ENCODE measurements around the gene SLC5A2.
"Not testable (repeated sequence)": the region's sequence is repeated elsewhere in the genome, so short reads cannot be mapped to it uniquely, and the experiment has no call there.

SLC5A2 gene

GRCh38 chr16:31484048-31484447, 1.1 kb downstream of the SLC5A2 start:
- H3K4me3 ChIP-seq (ENCODE audit: low read length); H3K9me3 ChIP-seq (ENCODE audit: control insufficient read depth, low read depth, low read length); H3K36me3 ChIP-seq (ENCODE audit: control insufficient read depth, low read depth, low read length); H3K9ac ChIP-seq (ENCODE audit: low read length); H3K27ac ChIP-seq (ENCODE audit: low read length); H3K4me1 ChIP-seq (ENCODE audit: control insufficient read depth, low read depth, low read length): not testable (repeated sequence)
- H3K27me3 ChIP-seq (ENCODE audit: control insufficient read depth, insufficient read depth, low read length): peaks cover 51% of the 10 kb centered on the region

DNA sequence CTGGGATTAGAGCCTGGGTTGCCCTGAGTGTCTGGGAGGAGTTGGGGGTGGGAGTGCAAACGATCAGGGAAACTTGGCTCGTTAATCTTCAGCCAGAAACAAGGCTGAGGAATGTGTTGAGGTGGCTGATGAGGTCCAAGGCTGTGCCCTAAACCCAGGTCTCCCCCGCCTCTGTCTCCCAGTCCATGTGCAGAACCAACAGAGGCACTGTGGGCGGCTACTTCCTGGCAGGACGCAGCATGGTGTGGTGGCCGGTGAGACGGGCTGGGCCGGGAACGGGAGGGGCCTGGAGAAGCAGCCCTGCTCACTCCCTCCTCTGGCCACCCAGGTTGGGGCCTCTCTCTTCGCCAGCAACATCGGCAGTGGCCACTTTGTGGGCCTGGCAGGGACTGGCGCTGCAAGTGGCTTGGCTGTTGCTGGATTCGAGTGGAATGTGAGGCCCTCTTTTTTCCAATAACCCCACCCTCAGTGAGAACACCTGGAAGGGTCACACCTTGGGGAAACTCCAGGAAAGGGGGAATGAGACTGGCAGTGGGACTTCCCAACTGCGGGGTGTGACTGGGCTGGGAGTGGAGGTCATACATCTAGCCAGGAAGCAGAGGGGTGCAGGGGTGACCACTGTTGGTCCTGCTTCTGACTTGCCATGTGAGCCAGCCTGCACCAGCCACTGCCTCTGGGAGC, 1.7 kb downstream of the SLC5A2 start:
- no peak overlapping the region for H3K27ac ChIP-seq (ENCODE audit: low read length)
- peaks cover 51% of the 10 kb centered on the region for H3K27me3 ChIP-seq (ENCODE audit: control insufficient read depth, insufficient read depth, low read length)
- no peak overlapping the region for H3K4me3 ChIP-seq (ENCODE audit: low read length)
- no peak overlapping the region for H3K9ac ChIP-seq (ENCODE audit: low read length)
- peaks cover 7% of the 10 kb centered on the region for H3K4me1 ChIP-seq (ENCODE audit: control insufficient read depth, low read depth, low read length)
- no peaks in the 10 kb centered on the region for H3K9me3 ChIP-seq (ENCODE audit: control insufficient read depth, low read depth, low read length)
- H3K36me3 ChIP-seq (ENCODE audit: control insufficient read depth, low read depth, low read length): no peaks in the 10 kb centered on the region

DNA sequence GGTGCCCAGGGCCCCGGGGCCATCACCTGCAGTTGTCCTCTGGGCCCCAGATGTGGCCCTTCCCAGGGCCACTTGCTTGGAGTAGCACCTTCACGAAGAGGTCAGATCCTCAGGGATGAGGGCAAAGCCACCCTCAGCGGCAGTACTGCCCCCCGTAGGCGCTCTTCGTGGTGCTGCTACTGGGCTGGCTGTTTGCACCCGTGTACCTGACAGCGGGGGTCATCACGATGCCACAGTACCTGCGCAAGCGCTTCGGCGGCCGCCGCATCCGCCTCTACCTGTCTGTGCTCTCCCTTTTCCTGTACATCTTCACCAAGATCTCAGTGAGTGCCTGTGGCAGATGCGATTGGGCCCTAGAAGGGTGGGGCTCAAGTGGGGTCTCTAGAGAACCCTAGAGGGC, 2.6 kb downstream of the SLC5A2 start:
- Histone ChIP-seq H3K36me3 (ENCODE audit: control insufficient read depth, low read depth, low read length) (peaks cover under 1% of the 10 kb centered on the region), H3K9ac (ENCODE audit: low read length) (no peak overlapping the region), H3K9me3 (ENCODE audit: control insufficient read depth, low read depth, low read length) (no peaks in the 10 kb centered on the region), H3K4me1 (ENCODE audit: control insufficient read depth, low read depth, low read length) (peaks cover 7% of the 10 kb centered on the region), H3K27ac (ENCODE audit: low read length) (no peak overlapping the region), H3K4me3 (ENCODE audit: low read length) (no peak overlapping the region), H3K27me3 (ENCODE audit: control insufficient read depth, insufficient read depth, low read length) (peaks cover 56% of the 10 kb centered on the region)

- no peak overlapping the region for H3K9ac ChIP-seq (ENCODE audit: low read length)
- H3K36me3 ChIP-seq (ENCODE audit: control insufficient read depth, low read depth, low read length): peaks cover 3% of the 10 kb centered on the region
- no peak overlapping the region for H3K27ac ChIP-seq (ENCODE audit: low read length)
- H3K4me3 ChIP-seq (ENCODE audit: low read length): no peak overlapping the region
- H3K9me3 ChIP-seq (ENCODE audit: control insufficient read depth, low read depth, low read length): no peaks in the 10 kb centered on the region
- peaks cover 7% of the 10 kb centered on the region for H3K4me1 ChIP-seq (ENCODE audit: control insufficient read depth, low read depth, low read length)
- peaks cover 56% of the 10 kb centered on the region for H3K27me3 ChIP-seq (ENCODE audit: control insufficient read depth, insufficient read depth, low read length)
These were observed 3.1 kb downstream of the SLC5A2 start for GRCh38 chr16:31486045-31486444.

GRCh38 chr16:31487071-31487719, 4.3 kb downstream of the SLC5A2 start:
- no peaks in the 10 kb centered on the region for H3K9me3 ChIP-seq (ENCODE audit: control insufficient read depth, low read depth, low read length)
- H3K36me3 ChIP-seq (ENCODE audit: control insufficient read depth, low read depth, low read length): peaks cover 6% of the 10 kb centered on the region
- H3K27me3 ChIP-seq (ENCODE audit: control insufficient read depth, insufficient read depth, low read length): peaks cover 56% of the 10 kb centered on the region
- no peak overlapping the region for H3K27ac ChIP-seq (ENCODE audit: low read length)
- peak overlapping the region; percentile 73 for H3K4me3 ChIP-seq (ENCODE audit: low read length)
- H3K9ac ChIP-seq (ENCODE audit: low read length): no peak overlapping the region
- H3K4me1 ChIP-seq (ENCODE audit: control insufficient read depth, low read depth, low read length): peaks cover 7% of the 10 kb centered on the region

GRCh38 chr16:31487720-31488467, 5.0 kb downstream of the SLC5A2 start:
- Histone ChIP-seq H3K27me3 (ENCODE audit: control insufficient read depth, insufficient read depth, low read length) (peaks cover 56% of the 10 kb centered on the region), H3K9me3 (ENCODE audit: control insufficient read depth, low read depth, low read length) (no peaks in the 10 kb centered on the region), H3K27ac (ENCODE audit: low read length) (no peak overlapping the region), H3K4me1 (ENCODE audit: control insufficient read depth, low read depth, low read length) (peaks cover 7% of the 10 kb centered on the region), H3K36me3 (ENCODE audit: control insufficient read depth, low read depth, low read length) (peaks cover 11% of the 10 kb centered on the region), H3K4me3 (ENCODE audit: low read length) (peak overlapping the region; percentile 73), H3K9ac (ENCODE audit: low read length) (no peak overlapping the region)

DNA sequence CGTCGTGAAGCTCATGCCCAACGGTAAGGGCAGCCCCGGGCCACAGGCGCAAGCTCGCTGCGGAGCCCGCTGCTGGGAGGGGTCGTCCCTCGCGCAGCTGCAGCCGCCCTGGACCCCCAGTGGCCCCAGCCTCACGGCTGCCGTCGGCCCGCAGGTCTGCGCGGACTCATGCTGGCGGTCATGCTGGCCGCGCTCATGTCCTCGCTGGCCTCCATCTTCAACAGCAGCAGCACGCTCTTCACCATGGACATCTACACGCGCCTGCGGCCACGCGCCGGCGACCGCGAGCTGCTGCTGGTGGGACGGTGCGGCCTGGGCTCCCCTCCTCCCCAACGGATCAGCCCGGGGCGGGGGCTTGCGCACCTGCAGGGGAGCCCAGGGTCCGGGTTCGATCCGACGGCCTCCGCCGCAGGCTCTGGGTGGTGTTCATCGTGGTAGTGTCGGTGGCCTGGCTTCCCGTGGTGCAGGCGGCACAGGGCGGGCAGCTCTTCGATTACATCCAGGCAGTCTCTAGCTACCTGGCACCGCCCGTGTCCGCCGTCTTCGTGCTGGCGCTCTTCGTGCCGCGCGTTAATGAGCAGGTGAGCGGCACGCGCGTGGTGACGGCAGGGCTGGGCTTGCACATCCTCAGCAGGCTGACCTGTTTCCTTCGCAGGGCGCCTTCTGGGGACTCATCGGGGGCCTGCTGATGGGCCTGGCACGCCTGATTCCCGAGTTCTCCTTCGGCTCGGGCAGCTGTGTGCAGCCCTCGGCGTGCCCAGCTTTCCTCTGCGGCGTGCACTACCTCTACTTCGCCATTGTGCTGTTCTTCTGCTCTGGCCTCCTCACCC, 5.8 kb downstream of the SLC5A2 start:
- Histone ChIP-seq H3K9ac (ENCODE audit: low read length) (no peak overlapping the region), H3K4me1 (ENCODE audit: control insufficient read depth, low read depth, low read length) (peaks cover 7% of the 10 kb centered on the region), H3K9me3 (ENCODE audit: control insufficient read depth, low read depth, low read length) (no peaks in the 10 kb centered on the region), H3K27me3 (ENCODE audit: control insufficient read depth, insufficient read depth, low read length) (peaks cover 56% of the 10 kb centered on the region), H3K4me3 (ENCODE audit: low read length) (peak overlapping the region; percentile 73), H3K36me3 (ENCODE audit: control insufficient read depth, low read depth, low read length) (peaks cover 17% of the 10 kb centered on the region), H3K27ac (ENCODE audit: low read length) (no peak overlapping the region)

GRCh38 chr16:31489298-31489564, 6.3 kb downstream of the SLC5A2 start:
- peaks cover 19% of the 10 kb centered on the region for H3K36me3 ChIP-seq (ENCODE audit: control insufficient read depth, low read depth, low read length)
- no peaks in the 10 kb centered on the region for H3K9me3 ChIP-seq (ENCODE audit: control insufficient read depth, low read depth, low read length)
- peaks cover 56% of the 10 kb centered on the region for H3K27me3 ChIP-seq (ENCODE audit: control insufficient read depth, insufficient read depth, low read length)
- peaks cover 7% of the 10 kb centered on the region for H3K4me1 ChIP-seq (ENCODE audit: control insufficient read depth, low read depth, low read length)
- no peak overlapping the region for H3K9ac ChIP-seq (ENCODE audit: low read length)
- H3K27ac ChIP-seq (ENCODE audit: low read length): no peak overlapping the region
- no peak overlapping the region for H3K4me3 ChIP-seq (ENCODE audit: low read length)

DNA sequence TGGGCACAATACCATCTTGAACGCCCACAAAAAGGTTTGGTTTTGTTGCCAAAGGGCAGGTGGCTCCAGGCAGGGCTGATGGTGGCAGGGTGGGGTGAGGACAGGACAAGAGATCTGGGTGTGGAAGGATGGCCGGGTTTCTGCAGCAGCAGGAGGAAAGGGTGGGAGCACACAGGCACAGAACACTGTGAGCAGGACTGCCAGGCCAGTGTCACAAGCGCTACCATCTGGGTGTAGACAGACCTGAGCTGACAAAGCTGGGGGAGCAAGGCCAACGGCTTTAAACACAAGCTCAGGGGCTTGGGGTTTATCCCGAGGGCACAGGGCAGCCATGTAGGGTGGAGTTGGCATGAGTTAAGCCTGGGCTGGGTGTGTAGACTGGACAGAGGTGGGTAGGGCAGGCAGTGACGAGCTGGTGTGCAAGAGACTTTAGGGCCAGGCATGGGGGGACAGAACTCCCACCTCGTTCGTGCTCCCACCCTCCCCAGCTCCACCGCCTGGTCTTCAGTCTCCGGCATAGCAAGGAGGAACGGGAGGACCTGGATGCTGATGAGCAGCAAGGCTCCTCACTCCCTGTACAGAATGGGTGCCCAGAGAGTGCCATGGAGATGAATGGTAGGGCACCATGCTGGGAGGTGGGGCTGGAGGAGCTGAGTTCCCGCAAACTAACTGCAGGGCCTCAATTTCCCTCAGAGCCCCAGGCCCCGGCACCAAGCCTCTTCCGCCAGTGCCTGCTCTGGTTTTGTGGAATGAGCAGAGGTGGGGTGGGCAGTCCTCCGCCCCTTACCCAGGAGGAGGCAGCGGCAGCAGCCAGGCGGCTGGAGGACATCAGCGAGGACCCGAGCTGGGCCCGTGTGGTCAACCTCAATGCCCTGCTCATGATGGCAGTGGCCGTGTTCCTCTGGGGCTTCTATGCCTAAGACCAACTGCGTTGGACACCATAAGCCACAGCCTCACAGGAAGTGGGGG, 7.0 kb downstream of the SLC5A2 start:
- no peak overlapping the region for H3K9ac ChIP-seq (ENCODE audit: low read length)
- no peak overlapping the region for H3K27ac ChIP-seq (ENCODE audit: low read length)
- H3K27me3 ChIP-seq (ENCODE audit: control insufficient read depth, insufficient read depth, low read length): peaks cover 52% of the 10 kb centered on the region

GRCh38 chr16:31491778-31492418, 9.0 kb downstream of the SLC5A2 start:
- Histone ChIP-seq H3K4me3 (ENCODE audit: low read length) (no peak overlapping the region), H3K36me3 (ENCODE audit: control insufficient read depth, low read depth, low read length) (peaks cover 19% of the 10 kb centered on the region), H3K9ac (ENCODE audit: low read length) (no peak overlapping the region), H3K27me3 (ENCODE audit: control insufficient read depth, insufficient read depth, low read length) (peaks cover 32% of the 10 kb centered on the region), H3K9me3 (ENCODE audit: control insufficient read depth, low read depth, low read length) (no peaks in the 10 kb centered on the region), H3K4me1 (ENCODE audit: control insufficient read depth, low read depth, low read length) (no peaks in the 10 kb centered on the region), H3K27ac (ENCODE audit: low read length) (no peak overlapping the region)

More for the DNA sequence above, 7.0 kb downstream of the SLC5A2 start:
- Histone ChIP-seq H3K36me3 (ENCODE audit: control insufficient read depth, low read depth, low read length) (peaks cover 19% of the 10 kb centered on the region), H3K4me1 (ENCODE audit: control insufficient read depth, low read depth, low read length) (peaks cover under 1% of the 10 kb centered on the region), H3K9me3 (ENCODE audit: control insufficient read depth, low read depth, low read length) (no peaks in the 10 kb centered on the region), H3K4me3 (ENCODE audit: low read length) (no peak overlapping the region)
